Body of pancreas (tissue), 4 donors: ENCODE results near the gene NELL2.

Source experiments
- POLR2A ChIP-seq, 3 donors: fragments of 450-650 bp; IDR thresholded peaks; one replicate each; pipeline ENCODE4 v1.6.1; 2016; ENCODE audit warnings: antibody characterized with exemption in 3 of 3, mild to moderate bottlenecking in 2 of 3
- TF ChIP-seq, protein P1 (sequence below), 7 experiments: fragments of 450-650 bp in 4 of 7; fragments of 200-600 bp in 3 of 7; sonication (generic) in 3 of 7; IDR thresholded peaks; one replicate each; pipeline ENCODE4 v1.5.1; 2016 to 2019; ENCODE audit warnings: antibody characterized with exemption in 7 of 7

DNA sequence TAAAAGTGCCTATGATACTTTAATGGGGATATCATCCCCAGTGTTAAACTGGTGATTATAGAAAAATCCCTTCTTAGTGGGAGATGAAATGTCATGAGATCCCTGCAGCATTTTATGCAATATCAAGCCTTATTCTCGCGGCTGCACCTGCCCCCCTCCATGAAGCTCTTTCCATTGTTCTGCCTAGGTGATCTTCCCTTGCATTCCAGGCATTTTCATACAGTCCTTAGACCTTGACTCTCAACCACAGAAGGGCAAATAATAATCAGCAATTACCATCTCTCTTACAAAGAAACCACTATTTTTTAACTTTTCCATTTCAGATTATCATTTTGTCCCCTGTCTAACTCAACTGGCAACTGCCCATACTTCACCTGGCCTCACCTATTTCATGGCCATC, 352.3 kb downstream of the NELL2 start:
- TF ChIP-seq, protein P1, sequence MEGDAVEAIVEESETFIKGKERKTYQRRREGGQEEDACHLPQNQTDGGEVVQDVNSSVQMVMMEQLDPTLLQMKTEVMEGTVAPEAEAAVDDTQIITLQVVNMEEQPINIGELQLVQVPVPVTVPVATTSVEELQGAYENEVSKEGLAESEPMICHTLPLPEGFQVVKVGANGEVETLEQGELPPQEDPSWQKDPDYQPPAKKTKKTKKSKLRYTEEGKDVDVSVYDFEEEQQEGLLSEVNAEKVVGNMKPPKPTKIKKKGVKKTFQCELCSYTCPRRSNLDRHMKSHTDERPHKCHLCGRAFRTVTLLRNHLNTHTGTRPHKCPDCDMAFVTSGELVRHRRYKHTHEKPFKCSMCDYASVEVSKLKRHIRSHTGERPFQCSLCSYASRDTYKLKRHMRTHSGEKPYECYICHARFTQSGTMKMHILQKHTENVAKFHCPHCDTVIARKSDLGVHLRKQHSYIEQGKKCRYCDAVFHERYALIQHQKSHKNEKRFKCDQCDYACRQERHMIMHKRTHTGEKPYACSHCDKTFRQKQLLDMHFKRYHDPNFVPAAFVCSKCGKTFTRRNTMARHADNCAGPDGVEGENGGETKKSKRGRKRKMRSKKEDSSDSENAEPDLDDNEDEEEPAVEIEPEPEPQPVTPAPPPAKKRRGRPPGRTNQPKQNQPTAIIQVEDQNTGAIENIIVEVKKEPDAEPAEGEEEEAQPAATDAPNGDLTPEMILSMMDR (IDR thresholded peaks at IDR 0.05): no peak
- TF ChIP-seq POLR2A (IDR thresholded peaks at IDR 0.05): no peak
